ENCODE measurements around the gene PRPF39.
"Not testable (repeated sequence)": the region's sequence is repeated elsewhere in the genome, so short reads cannot be mapped to it uniquely, and the experiment has no call there.

PRPF39 gene

DNA sequence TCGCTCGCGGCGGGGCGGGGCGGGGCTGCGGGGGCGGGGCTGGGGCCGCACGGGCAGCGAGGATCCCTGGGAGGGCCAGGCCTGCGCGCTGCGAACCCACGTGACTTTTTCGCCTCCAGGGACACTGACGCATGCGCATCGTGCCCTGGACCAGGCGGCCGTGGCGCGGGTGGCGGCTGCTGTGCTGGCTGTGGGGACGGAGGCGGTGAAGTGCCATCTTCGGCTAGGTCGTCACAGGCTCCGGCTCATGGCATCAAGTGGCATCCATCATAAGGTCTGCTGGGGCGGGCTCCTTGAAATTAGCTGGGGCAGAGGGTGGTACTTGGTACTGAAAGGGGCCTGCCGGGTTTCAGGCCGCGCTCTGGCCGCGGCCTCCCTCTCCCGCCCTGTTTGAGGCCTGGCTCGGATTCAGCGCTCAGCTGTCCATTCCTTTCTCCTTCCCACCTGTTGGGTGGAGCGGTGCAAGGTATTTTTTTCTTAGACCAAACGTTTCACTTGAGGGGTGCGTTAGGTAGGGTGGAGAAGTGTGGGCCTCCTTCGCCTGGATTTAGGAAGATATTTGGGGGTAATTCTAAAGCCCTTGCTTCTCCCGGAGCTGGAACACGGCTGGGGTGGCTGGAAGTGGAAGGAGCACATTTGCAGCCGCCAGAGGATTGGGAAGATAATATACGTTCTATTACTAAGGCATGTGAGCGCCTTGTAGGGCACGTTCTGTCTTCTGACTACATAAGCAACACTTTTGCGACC, at the start of gene PRPF39:
PRPF39 (plus strand) TSS at position 141 of the 747 bp plus-strand sequence. CDS start 11,124 bp downstream, outside the sequence.
- DNase-seq (ENCODE audit: low read depth, low spot score) = peak; percentile 60

- no peak for DNase-seq (ENCODE audit: low read depth, low spot score)
Observed at GRCh38 chr14:45034730-45035129, 49.2 kb upstream of the PRPF39 start.

DNA sequence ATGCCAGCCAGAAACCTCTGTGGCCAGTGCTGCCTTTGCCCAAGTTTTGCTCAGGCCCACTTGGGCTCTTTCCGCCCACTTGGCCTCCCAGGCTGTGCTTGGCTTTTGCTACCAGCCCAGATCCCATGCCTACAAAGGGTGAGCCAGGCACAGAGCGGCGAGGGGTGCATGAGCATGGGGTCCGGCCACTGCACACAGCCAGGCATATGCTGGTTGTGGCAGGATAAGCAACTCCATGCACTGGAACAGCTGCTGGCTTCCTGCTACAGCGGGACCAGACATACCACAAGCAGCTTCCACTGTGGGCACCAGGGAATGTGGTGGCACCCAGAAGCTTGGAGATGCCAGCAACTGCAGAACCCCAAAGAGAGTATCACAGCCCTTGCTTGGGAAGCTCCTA, 45.7 kb upstream of the PRPF39 start:
- no peak for DNase-seq (ENCODE audit: low read depth, low spot score)

DNA sequence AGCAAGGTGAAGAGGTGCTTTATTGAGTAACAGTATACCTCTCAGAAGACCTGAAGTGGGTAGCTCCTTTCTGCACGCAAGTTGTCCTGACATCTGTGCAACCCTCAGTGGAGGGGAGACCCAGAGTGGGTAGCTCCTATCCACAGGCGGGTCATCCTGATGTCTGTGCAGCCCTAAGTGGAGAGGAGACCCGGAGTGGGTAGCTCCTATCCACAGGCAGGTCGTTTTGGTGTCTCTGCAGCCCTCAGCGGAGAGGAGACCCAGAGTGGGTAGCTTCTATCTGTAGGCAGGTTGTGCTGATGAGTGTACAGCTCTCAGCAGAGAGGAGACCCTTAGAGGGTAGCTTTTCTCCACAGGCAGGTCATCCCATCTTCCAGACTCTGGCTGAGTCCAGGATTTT, 45.1 kb upstream of the PRPF39 start:
- peak; percentile 28 for DNase-seq (ENCODE audit: low read depth, low spot score)

GRCh38 chr14:45039390-45039789, 44.5 kb upstream of the PRPF39 start:
- no peak for DNase-seq (ENCODE audit: low read depth, low spot score)

- no peak for DNase-seq (ENCODE audit: low read depth, low spot score)
Observed at GRCh38 chr14:45041641-45042040, 42.3 kb upstream of the PRPF39 start.

- DNase-seq (ENCODE audit: low read depth, low spot score) = no peak
Observed at GRCh38 chr14:45044638-45045037, 39.3 kb upstream of the PRPF39 start.

- no peak for DNase-seq (ENCODE audit: low read depth, low spot score)
Observed at GRCh38 chr14:45048385-45048784, 35.5 kb upstream of the PRPF39 start.

DNA sequence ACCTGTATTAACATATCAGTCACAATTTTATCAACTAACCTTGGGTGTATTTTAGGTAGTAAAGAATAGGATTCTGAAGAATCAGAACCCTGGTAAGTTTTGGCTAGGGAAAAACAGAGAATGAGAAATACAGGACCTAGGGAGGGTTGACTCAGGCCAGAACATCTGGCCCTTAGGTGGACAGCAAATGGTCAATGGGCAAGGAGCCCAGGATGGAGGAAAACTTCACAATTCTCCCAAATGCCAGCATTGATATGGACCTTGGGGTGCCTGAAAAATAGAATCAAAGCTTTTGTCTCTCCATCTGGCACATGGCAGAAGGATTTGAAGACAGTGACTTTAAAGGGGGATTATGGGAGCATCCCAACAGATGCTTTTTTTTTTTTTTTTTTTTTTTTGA, 32.7 kb upstream of the PRPF39 start:
- DNase-seq (ENCODE audit: low read depth, low spot score) = no peak

- DNase-seq (ENCODE audit: low read depth, low spot score) = no peak
Observed at GRCh38 chr14:45051896-45052295, 32.0 kb upstream of the PRPF39 start.

DNA sequence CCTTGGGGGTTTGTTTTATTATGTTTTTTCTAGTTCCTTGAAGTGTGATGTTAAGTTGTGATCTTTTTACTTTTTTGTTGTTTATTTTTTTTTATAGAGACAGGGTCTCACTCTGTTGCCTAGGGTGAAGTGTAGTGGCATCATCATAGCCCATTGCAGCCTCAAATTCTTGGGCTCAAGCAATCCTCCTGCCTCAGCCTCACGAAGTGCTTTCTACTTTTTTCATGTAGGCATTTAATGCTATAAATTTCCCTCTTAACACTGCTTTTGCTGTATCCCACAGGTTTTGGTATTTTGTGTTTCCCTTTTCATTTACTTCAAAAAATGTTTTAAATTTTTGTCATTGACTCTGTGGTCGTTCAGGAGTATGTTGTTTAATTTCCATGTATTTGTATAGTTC, 26.6 kb upstream of the PRPF39 start:
- no peak for DNase-seq (ENCODE audit: low read depth, low spot score)

- DNase-seq (ENCODE audit: low read depth, low spot score) = no peak
Observed at GRCh38 chr14:45057881-45058364, 26.0 kb upstream of the PRPF39 start.

- no peak for DNase-seq (ENCODE audit: low read depth, low spot score)
Observed at GRCh38 chr14:45060551-45060950, 23.4 kb upstream of the PRPF39 start.

- no peak for DNase-seq (ENCODE audit: low read depth, low spot score)
Observed at GRCh38 chr14:45065540-45065939, 18.4 kb upstream of the PRPF39 start.

DNA sequence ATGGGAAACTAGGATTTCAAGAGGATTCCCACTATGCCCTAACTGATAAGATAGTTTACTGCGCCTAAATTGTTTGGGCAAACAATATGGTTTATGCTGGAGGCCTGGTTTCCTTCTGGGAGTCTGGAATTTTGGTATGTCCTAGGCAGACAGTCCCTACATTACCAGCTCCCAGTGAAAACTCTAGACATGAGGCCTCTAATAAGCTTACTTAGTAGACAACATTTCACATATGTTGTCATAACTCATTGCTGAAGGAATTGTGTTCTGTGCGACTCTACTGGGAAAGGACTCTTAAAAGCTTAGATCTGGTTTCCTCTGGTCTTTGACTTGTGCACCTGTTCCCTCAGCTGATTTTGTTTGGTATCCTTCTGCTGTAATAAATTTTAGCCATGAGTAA, 18.0 kb upstream of the PRPF39 start:
- no peak for DNase-seq (ENCODE audit: low read depth, low spot score)

- no peak for DNase-seq (ENCODE audit: low read depth, low spot score)
Observed at GRCh38 chr14:45066667-45067066, 17.2 kb upstream of the PRPF39 start.

- DNase-seq (ENCODE audit: low read depth, low spot score) = no peak
Observed at GRCh38 chr14:45068396-45068795, 15.5 kb upstream of the PRPF39 start.

GRCh38 chr14:45070215-45070614, 13.7 kb upstream of the PRPF39 start:
- no peak for DNase-seq (ENCODE audit: low read depth, low spot score)

GRCh38 chr14:45072126-45072525, 11.8 kb upstream of the PRPF39 start:
- DNase-seq (ENCODE audit: low read depth, low spot score) = no peak

DNA sequence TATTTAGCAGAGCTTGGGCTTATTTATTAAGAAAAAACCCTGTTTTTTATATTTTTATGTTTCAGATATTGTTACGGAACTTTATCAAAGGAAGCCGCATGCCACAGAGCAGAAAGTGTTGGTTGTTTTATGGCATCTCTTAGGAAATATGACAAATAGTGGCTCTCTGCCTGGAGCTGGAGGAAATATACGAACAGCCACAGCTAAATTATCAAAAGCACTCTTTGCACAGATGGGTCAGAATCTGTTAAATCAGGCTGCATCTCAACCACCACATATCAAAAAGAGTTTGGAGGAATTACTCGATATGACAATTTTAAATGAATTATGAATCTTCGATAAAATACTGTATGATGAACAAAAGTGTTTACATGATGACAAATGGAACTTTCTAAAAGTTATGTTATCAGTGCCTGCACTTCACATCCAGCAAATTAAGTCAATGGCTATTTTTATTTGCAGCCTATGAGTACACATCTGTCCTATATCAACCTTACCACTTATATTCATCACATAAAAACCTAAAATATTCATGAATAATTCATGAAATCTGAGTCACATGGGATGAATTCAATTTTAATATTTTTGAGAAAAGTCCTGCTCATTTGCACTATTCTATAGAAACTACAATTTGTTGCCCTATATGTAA, 10.6 kb upstream of the PRPF39 start:
- DNase-seq (ENCODE audit: low read depth, low spot score) = no peak

DNA sequence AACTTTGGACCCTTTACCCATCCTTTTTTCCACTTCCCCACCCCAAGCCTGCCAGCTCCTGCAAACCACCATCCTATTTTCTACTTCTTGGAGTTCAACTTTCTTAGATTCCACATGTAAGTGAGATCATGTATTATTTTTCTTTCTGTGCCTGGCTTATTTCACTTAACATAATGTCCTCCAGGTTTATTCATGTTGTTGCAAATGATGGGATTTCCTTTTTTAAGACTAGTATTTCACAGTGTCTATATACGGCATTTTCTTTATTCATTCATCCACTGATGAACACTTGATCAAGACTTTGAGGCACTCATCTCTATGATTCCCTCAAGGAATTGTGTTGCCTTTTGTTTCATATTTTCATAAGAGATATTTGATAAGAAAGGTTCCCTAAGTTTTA, 5.6 kb upstream of the PRPF39 start:
- DNase-seq (ENCODE audit: low read depth, low spot score) = no peak

- not testable (repeated sequence) for DNase-seq (ENCODE audit: low read depth, low spot score)
Observed at GRCh38 chr14:45080416-45080968, 3.4 kb upstream of the PRPF39 start.

- DNase-seq (ENCODE audit: low read depth, low spot score) = not testable (repeated sequence)
Observed at GRCh38 chr14:45081096-45081495, 2.8 kb upstream of the PRPF39 start.

All from iPS DF 19.7 (cell line).